H1 (cell line): ENCODE data around the gene NF1. TPM values are rescaled to one million over a fixed set of nuclear protein-coding genes. Genes with fewer than 3 reads are reported as not detected.

Source experiments
- CTCF ChIA-PET: fragments of 300-600 bp; sonication (Branson Sonifier 250); formaldehyde crosslinking; loops from one replicate; lab custom pipeline; 2021; ENCODE audit not compliant: partially characterized antibody; lab: Charles Lee
- POLR2A ChIA-PET: fragments of 300-600 bp; sonication (Branson Sonifier 250); formaldehyde crosslinking; loops from one replicate; lab custom pipeline; 2021; ENCODE audit warnings: inconsistent platforms; ENCODE audit not compliant: partially characterized antibody; lab: Charles Lee
- DNase-seq, 2 experiments: peaks; one replicate each; pipeline versions ENCODE4 v3.0.0 to v3.0.0-alpha.2; 2010 to 2022; ENCODE audit warnings: low spot score in 2 of 2, low read depth in 1 of 2, mixed read lengths in 1 of 2
- FAIRE-seq: peaks from 2 replicates; lab custom pipeline; 2011; peaks lifted over from hg19 to GRCh38; lab: Jason Lieb, UNC
- H2AFZ ChIP-seq: 2 replicates; pipeline ENCODE4 v1.8.1; 2012; ENCODE audit warnings: low read length, inconsistent platforms
- H2AK5ac ChIP-seq: 2 replicates; pipeline ENCODE4 v1.6.1; 2013; ENCODE audit warnings: low read depth, low read length
- H2BK120ac ChIP-seq: replicated peaks from 2 replicates; pipeline ENCODE3; 2013; ENCODE audit warnings: low read depth, low read length, inconsistent platforms
- H2BK12ac ChIP-seq: 2 replicates; pipeline ENCODE4 v1.6.1; 2013; ENCODE audit warnings: low read depth, low read length
- H2BK15ac ChIP-seq: 2 replicates; pipeline ENCODE4 v1.6.1; 2013; ENCODE audit warnings: low read length
- H2BK20ac ChIP-seq: 2 replicates; pipeline ENCODE4 v1.6.1; 2013; ENCODE audit warnings: low read length
- H2BK5ac ChIP-seq: 2 replicates; pipeline ENCODE4 v1.6.1; 2013; ENCODE audit warnings: low read depth, low read length
- H3K14ac ChIP-seq: 2 replicates; pipeline ENCODE4 v1.6.1; 2013; ENCODE audit warnings: inconsistent platforms; ENCODE audit not compliant: insufficient read length
- H3K18ac ChIP-seq: 2 replicates; pipeline ENCODE4 v1.6.1; 2013; ENCODE audit warnings: low read length; ENCODE audit errors: extremely low read depth
- H3K23ac ChIP-seq: 2 replicates; pipeline ENCODE4 v1.6.1; 2013; ENCODE audit warnings: inconsistent platforms; ENCODE audit not compliant: insufficient read length
- H3K23me2 ChIP-seq: 2 replicates; pipeline ENCODE4 v1.6.1; 2013; ENCODE audit warnings: low read depth, low read length
- H3K27ac ChIP-seq: 2 replicates; pipeline ENCODE4 v1.6.1; 2011; ENCODE audit warnings: low read depth, low read length, inconsistent platforms
- H3K27me3 ChIP-seq, 4 experiments: replicated peaks in 1 of 4; 1 replicate in 1 of 4; 2 replicates in 3 of 4; pipeline versions ENCODE4 v1.6.1 to v1.8.1; 2011 to 2013; ENCODE audit warnings: low read length in 3 of 4, mild to moderate bottlenecking in 3 of 4, inconsistent platforms in 2 of 4, mixed read lengths in 2 of 4, moderate library complexity in 1 of 4; ENCODE audit not compliant: control insufficient read depth in 3 of 4, insufficient read depth in 3 of 4; ENCODE audit errors: extremely low read depth in 1 of 4
- H3K36me3 ChIP-seq, 4 experiments: 2 replicates each; pipeline versions ENCODE4 v1.6.1 to v1.8.1; 2011 to 2013; ENCODE audit warnings: mild to moderate bottlenecking in 4 of 4, low read length in 3 of 4, moderate library complexity in 2 of 4, control low read depth in 1 of 4, inconsistent platforms in 1 of 4; ENCODE audit not compliant: insufficient read depth in 4 of 4, control insufficient read depth in 2 of 4
- H3K4ac ChIP-seq: replicated peaks from 2 replicates; pipeline ENCODE3; 2013; ENCODE audit warnings: low read length, low read depth, mixed read lengths, inconsistent platforms; ENCODE audit not compliant: insufficient read length
- H3K4me1 ChIP-seq, 4 experiments: replicated peaks in 1 of 4; 1 replicate in 1 of 4; 2 replicates in 3 of 4; pipeline versions ENCODE4 v1.6.1 to v1.8.1; 2011 to 2013; ENCODE audit warnings: low read length in 3 of 4, inconsistent platforms in 2 of 4, mixed read lengths in 1 of 4; ENCODE audit not compliant: insufficient read depth in 4 of 4, control insufficient read depth in 3 of 4
- H3K4me2 ChIP-seq, 2 experiments: 2 replicates each; pipeline versions ENCODE4 v1.6.1 to v1.8.1; 2011 to 2013; ENCODE audit warnings: low read depth in 2 of 2, low read length in 2 of 2, control low read depth in 1 of 2, inconsistent platforms in 1 of 2, mild to moderate bottlenecking in 1 of 2; ENCODE audit not compliant: insufficient read depth in 1 of 2
- H3K4me3 ChIP-seq, 4 experiments: fragments of 200-600, 300-600 bp in 1 of 4; sonication (generic), shearing (Covaris generic), sonication (Bioruptor Twin) in 1 of 4; 2 replicates each; pipeline versions ENCODE4 v1.5.1 to v1.8.1; 2011 to 2016; ENCODE audit warnings: low read length in 4 of 4, low read depth in 3 of 4, control low read depth in 2 of 4, inconsistent platforms in 2 of 4, mild to moderate bottlenecking in 2 of 4, mixed read lengths in 1 of 4, moderate library complexity in 1 of 4; ENCODE audit not compliant: insufficient read depth in 2 of 4; ENCODE audit errors: extremely low read depth in 1 of 4
- H3K56ac ChIP-seq: replicated peaks from 2 replicates; pipeline ENCODE3; 2013; ENCODE audit warnings: low read depth, mild to moderate bottlenecking, mixed read lengths, low read length, inconsistent platforms; ENCODE audit not compliant: insufficient read length
- H3K79me1 ChIP-seq: 2 replicates; pipeline ENCODE4 v1.6.1; 2013; ENCODE audit warnings: low read depth, low read length, control low read depth
- H3K79me2 ChIP-seq, 2 experiments: 2 replicates each; pipeline versions ENCODE4 v1.6.1 to v1.8.1; 2012 to 2013; ENCODE audit warnings: low read length in 2 of 2, mild to moderate bottlenecking in 2 of 2, inconsistent platforms in 1 of 2; ENCODE audit not compliant: insufficient read depth in 2 of 2, control insufficient read depth in 1 of 2
- H3K9ac ChIP-seq, 4 experiments: replicated peaks in 1 of 4; 1 replicate in 1 of 4; 2 replicates in 3 of 4; pipeline versions ENCODE4 v1.6.1 to v1.8.1; 2011 to 2013; ENCODE audit warnings: low read depth in 3 of 4, low read length in 3 of 4, control low read depth in 2 of 4, mild to moderate bottlenecking in 2 of 4, moderate library complexity in 2 of 4, inconsistent platforms in 1 of 4; ENCODE audit errors: extremely low read depth in 1 of 4
- H3K9me3 ChIP-seq, 2 experiments: 2 replicates each; pipeline versions ENCODE4 v1.6.1 to v1.8.1; 2012 to 2013; ENCODE audit warnings: mild to moderate bottlenecking in 2 of 2, moderate library complexity in 2 of 2, control low read depth in 1 of 2, inconsistent platforms in 1 of 2, low read depth in 1 of 2, low read length in 1 of 2, mixed read lengths in 1 of 2; ENCODE audit not compliant: insufficient read depth in 2 of 2
- H4K20me1 ChIP-seq, 2 experiments: replicated peaks in 1 of 2; 2 replicates each; pipeline versions ENCODE3 to v1.8.1; 2011 to 2013; ENCODE audit warnings: inconsistent platforms in 2 of 2, low read length in 2 of 2, mild to moderate bottlenecking in 1 of 2; ENCODE audit not compliant: insufficient read depth in 2 of 2, control insufficient read depth in 1 of 2
- H4K5ac ChIP-seq: 2 replicates; pipeline ENCODE4 v1.6.1; 2013; ENCODE audit warnings: low read length, low read depth, mixed read lengths, inconsistent platforms; ENCODE audit not compliant: insufficient read length
- H4K8ac ChIP-seq: 2 replicates; pipeline ENCODE4 v1.8.0; 2013; ENCODE audit warnings: mild to moderate bottlenecking, moderate library complexity, low read length, inconsistent platforms; ENCODE audit not compliant: insufficient read depth; ENCODE audit errors: extremely low read depth
- H4K91ac ChIP-seq: replicated peaks from 2 replicates; pipeline ENCODE3; 2013; ENCODE audit warnings: low read length, mixed read lengths, inconsistent platforms; ENCODE audit not compliant: insufficient read length
- CHD2 ChIP-seq: IDR thresholded peaks from 2 replicates; pipeline ENCODE4 v1.6.1; 2012; ENCODE audit warnings: low read length, improper control_type of control experiment
- POLR2A ChIP-seq, 2 experiments: IDR thresholded peaks; 1 replicate in 1 of 2; 2 replicates in 1 of 2; pipeline ENCODE4 v1.6.1; 2011; ENCODE audit warnings: low read depth in 2 of 2, low read length in 2 of 2, mild to moderate bottlenecking in 2 of 2; ENCODE audit errors: control extremely low read depth in 1 of 2
- RNF2 ChIP-seq: fragments of 200-900, 300-1000 bp; sonication (generic); IDR thresholded peaks from 2 replicates; pipeline ENCODE4 v1.7.1; 2016; ENCODE audit warnings: borderline replicate concordance, low read depth, mild to moderate bottlenecking, antibody characterized with exemption, low read length; ENCODE audit not compliant: poor library complexity, severe bottlenecking; ENCODE audit errors: missing control alignments
- SP2 ChIP-seq: IDR thresholded peaks from 2 replicates; pipeline ENCODE4 v1.6.1; 2012; ENCODE audit warnings: mild to moderate bottlenecking, low read length, inconsistent platforms
- WGBS, 2 experiments: shearing (Covaris generic) in 1 of 2; methylation state at CpG; one replicate each; pipeline versions ENCODE4 v1.1.6 to v1.1.7; 2013 to 2015; ENCODE audit warnings: low lambda C conversion rate in 2 of 2, mixed read lengths in 2 of 2, inconsistent platforms in 1 of 2, low coverage in 1 of 2, missing lambda C conversion rate in 1 of 2; ENCODE audit not compliant: insufficient replicate concordance in 2 of 2, insufficient coverage in 1 of 2, insufficient read length in 1 of 2; ENCODE audit errors: extremely low coverage in 1 of 2, missing lambda C conversion rate in 1 of 2; 5-methylcytosine and 5-hydroxymethylcytosine counted together
- polyA plus RNA-seq, 7 experiments: library from polyadenylated mRNA; depleted of rRNA in 3 of 7; stranded (reverse) in 5 of 7; unstranded in 2 of 7; fragments of >200 nt in 5 of 7; fragments of 200-250 nt in 2 of 7; gene quantifications; 1 replicate in 5 of 7; 2 replicates in 1 of 7; 4 replicates in 1 of 7; pipeline versions ENCODE4 v1.2.1 to v1.2.3, GENCODE V29; 2011 to 2013; ENCODE audit warnings: missing spikeins in 2 of 7, mixed read lengths in 2 of 7
- total RNA-seq: library from RNA; stranded (reverse); fragmentation: NEBNext Ultra II Directional; extraction: Animal tissue kit (Norgen Biotek cat#: 25700); gene quantifications from 2 replicates; pipeline ENCODE4 v1.2.1, GENCODE V29; 2021
- TF ChIP-seq, protein P1 (sequence below), 3 experiments: IDR thresholded peaks; 1 replicate in 2 of 3; 2 replicates in 1 of 3; pipeline versions ENCODE4 v1.5.1 to v1.6.1; 2011; ENCODE audit warnings: low read length in 3 of 3, mild to moderate bottlenecking in 3 of 3, inconsistent platforms in 2 of 3, low read depth in 1 of 3, moderate library complexity in 1 of 3; ENCODE audit not compliant: insufficient read depth in 1 of 3; ENCODE audit errors: control extremely low read depth in 1 of 3
- TF ChIP-seq, protein P2 (sequence below): IDR thresholded peaks from 2 replicates; pipeline ENCODE4 v1.6.1; 2012; ENCODE audit warnings: inconsistent platforms

The NF1 gene
- total and polyA plus RNA-seq, 2 of the 8 experiments (the other 6 are each of a cell fraction or from before 2014, with no cell fraction given): 19.3 to 29.6 TPM

DNA sequence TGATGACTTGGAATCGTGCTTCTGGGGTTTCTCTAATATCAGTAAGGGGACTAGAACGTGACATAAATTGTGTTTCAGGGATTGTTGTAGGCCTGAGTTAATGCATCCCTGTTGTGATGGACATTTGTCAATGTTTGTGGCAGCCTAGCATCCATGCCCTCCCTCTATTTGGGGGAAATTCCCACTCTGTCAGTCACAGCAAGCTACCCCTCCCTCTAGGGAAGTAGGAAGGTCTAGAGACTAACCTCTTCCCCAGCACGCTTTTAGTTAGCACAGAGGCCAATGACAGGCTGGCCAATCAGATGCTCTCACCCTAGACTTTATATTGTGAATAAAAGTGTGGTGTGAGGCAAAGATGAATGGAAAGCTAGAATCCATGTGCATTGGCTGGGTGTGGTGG is 32.4 kb upstream of the NF1 start:
- no peak overlapping the region for H3K23ac ChIP-seq
- no peak for FAIRE-seq
- H2BK5ac ChIP-seq: no peak overlapping the region
- H3K56ac ChIP-seq: no peak overlapping the region
- ChIA-PET CTCF (interaction anchor here (0.8 to 4.4 kb wide), 8 partner anchors 10 to 437 kb away, joined by 3 to 26 read pairs (median 6); no protein-coding TSS in a partner anchor), POLR2A (interaction anchor here (1.8 kb wide), 1 partner anchor 33 kb away, joined by 9 read pairs; the partner anchor contains the start of gene NF1)
- no peak overlapping the region for H2BK20ac ChIP-seq
- H4K20me1 ChIP-seq: no peaks in the 10 kb centered on the region
- no peak overlapping the region for H3K18ac ChIP-seq
- H3K79me2 ChIP-seq: no peaks in the 10 kb centered on the region
- no peak for DNase-seq
- no peak overlapping the region for H3K4me2 ChIP-seq
- no peaks in the 10 kb centered on the region for H3K79me1 ChIP-seq
- no peak overlapping the region for H2BK120ac ChIP-seq
- 79% methylated on average over 3 of the region's 3 CpGs; no CpG with 5 or more reads in 1 of the 2 experiments for WGBS, 2 experiments
- H3K4me1 ChIP-seq: no peaks in the 10 kb centered on the region
- H3K4me3 ChIP-seq: no peak overlapping the region
- H3K9ac ChIP-seq: no peak overlapping the region
- H2AK5ac ChIP-seq: no peak overlapping the region
- no peak overlapping the region for H4K91ac ChIP-seq
- no peaks in the 10 kb centered on the region for H3K23me2 ChIP-seq
- H2BK12ac ChIP-seq: no peak overlapping the region
- H2AFZ ChIP-seq: no peak overlapping the region
- H3K27ac ChIP-seq: no peak overlapping the region
- H4K8ac ChIP-seq: no peak overlapping the region
- H3K4ac ChIP-seq: no peak overlapping the region
- no peaks in the 10 kb centered on the region for H3K9me3 ChIP-seq
- H3K14ac ChIP-seq: no peak overlapping the region
- no peaks in the 10 kb centered on the region for H3K27me3 ChIP-seq
- no peak overlapping the region for H4K5ac ChIP-seq
- H2BK15ac ChIP-seq: no peak overlapping the region
- no peaks in the 10 kb centered on the region for H3K36me3 ChIP-seq
- TF ChIP-seq, protein P1, sequence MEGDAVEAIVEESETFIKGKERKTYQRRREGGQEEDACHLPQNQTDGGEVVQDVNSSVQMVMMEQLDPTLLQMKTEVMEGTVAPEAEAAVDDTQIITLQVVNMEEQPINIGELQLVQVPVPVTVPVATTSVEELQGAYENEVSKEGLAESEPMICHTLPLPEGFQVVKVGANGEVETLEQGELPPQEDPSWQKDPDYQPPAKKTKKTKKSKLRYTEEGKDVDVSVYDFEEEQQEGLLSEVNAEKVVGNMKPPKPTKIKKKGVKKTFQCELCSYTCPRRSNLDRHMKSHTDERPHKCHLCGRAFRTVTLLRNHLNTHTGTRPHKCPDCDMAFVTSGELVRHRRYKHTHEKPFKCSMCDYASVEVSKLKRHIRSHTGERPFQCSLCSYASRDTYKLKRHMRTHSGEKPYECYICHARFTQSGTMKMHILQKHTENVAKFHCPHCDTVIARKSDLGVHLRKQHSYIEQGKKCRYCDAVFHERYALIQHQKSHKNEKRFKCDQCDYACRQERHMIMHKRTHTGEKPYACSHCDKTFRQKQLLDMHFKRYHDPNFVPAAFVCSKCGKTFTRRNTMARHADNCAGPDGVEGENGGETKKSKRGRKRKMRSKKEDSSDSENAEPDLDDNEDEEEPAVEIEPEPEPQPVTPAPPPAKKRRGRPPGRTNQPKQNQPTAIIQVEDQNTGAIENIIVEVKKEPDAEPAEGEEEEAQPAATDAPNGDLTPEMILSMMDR (IDR thresholded peaks at IDR 0.05; ENCODE audit: control extremely low read depth in 1 of 3, insufficient read depth in 1 of 3, low read depth in 1 of 3, low read length in 3 of 3): no peak
- TF ChIP-seq POLR2A (IDR thresholded peaks at IDR 0.05; ENCODE audit: control extremely low read depth in 1 of 2, low read depth in 2 of 2, low read length in 2 of 2): no peak
- no peak for TF ChIP-seq SP2
- TF ChIP-seq, protein P2, sequence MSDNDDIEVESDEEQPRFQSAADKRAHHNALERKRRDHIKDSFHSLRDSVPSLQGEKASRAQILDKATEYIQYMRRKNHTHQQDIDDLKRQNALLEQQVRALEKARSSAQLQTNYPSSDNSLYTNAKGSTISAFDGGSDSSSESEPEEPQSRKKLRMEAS: no peak
- TF ChIP-seq RNF2: no peak
- no peak for TF ChIP-seq CHD2
